Measurements from ENCODE around the gene PARVA. TPM values are rescaled to one million over a fixed set of nuclear protein-coding genes. Genes with fewer than 3 reads are reported as not detected.

The PARVA gene
- total RNA-seq, 2 donors from 2014 or later: 32.0 to 33.7 TPM

DNA sequence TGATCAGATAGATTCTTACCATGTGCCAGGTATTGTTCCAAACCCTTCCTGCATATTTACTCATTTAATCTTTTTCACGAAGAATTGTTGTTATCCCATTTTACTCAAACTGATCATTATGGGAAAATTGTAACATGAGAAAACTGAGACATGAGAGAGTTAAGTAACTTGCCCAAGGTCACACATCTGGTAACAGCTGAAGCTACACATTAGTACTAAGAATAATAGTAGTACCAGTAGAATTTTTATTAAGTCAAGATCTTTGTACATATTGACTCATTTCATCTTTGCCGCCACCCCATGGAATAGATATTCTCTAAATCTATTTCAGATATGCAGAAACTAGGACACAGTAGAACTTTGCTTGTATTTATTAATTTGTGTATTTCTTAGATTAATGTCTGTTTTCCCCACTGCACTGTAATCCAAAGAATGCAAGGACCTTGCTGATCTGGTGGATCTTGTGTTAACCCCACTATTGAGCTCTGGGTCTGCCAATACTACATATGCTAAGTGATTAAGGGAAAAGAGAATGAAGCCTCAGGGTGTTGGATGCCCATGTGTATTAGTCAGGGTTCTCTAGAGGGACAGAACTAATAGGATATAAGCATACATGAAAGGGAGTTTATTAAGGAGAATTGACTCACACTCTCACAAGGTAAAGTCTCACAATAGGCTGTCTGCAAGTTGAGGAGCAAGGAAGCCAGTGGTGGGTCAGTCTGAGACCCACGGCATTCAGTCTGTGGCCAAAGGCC is 72.8 kb downstream of the PARVA start:
- Histone ChIP-seq H3K4me3 (no peak overlapping the region), H3K9me3 (no peaks in the 10 kb centered on the region), H3K4me1 (peaks cover 20% of the 10 kb centered on the region), H3K27ac (no peak overlapping the region), H3K27me3 (no peaks in the 10 kb centered on the region), H3K36me3 (replicated peaks in 1 of 2; ENCODE audit: insufficient read depth in 1 of 2, low read depth in 2 of 2) (no peaks in the 10 kb centered on the region)
- DNase-seq: no peak
- intact Hi-C loops (cut with DNase I): no loop called here
- TF ChIP-seq POLR2A (IDR thresholded peaks at IDR 0.05): no peak
- TF ChIP-seq CTCF (IDR thresholded peaks at IDR 0.05): no peak
- ATAC-seq: no peak
- WGBS, 2 donors: 56 to 66% methylated on average over 3 of the region's 3 CpGs

DNA sequence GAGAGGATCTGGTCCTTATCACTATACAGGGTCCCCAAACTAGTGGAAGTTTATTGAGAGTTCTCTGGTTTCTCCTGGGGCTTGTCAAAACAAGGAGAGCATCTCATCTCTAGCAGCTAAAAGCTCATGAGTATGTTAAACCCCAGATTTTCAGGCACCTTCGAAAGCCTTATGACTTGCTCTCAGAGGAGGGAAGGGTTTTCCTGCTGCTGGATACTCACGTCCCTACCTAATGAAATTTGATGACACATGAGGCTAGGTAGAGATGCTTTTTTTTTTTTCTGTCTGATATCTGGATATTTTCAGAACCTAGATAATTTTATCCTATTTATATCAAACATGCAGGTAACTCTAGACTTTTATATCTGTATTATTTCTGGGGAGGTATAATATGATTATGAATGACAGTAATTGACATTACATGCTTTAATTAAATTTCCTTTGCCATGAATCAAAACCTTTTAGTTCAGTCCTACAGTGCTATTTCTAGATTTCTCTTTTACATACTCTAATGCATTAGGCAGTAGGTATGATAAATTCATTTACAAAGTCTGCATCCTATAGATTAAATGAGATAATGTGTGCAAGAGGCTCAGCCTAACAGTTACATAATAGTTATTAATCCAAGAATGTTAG is 73.9 kb downstream of the PARVA start:
- Histone ChIP-seq H3K4me1 (peaks cover 20% of the 10 kb centered on the region), H3K36me3 (replicated peaks in 1 of 2; ENCODE audit: insufficient read depth in 1 of 2, low read depth in 2 of 2) (no peaks in the 10 kb centered on the region), H3K27me3 (no peaks in the 10 kb centered on the region), H3K27ac (no peak overlapping the region), H3K4me3 (no peak overlapping the region), H3K9me3 (no peaks in the 10 kb centered on the region)
- no peak for DNase-seq
- intact Hi-C loops (cut with DNase I): no loop called here
- ATAC-seq: no peak
- TF ChIP-seq POLR2A (IDR thresholded peaks at IDR 0.05): no peak
- no peak for TF ChIP-seq CTCF (IDR thresholded peaks at IDR 0.05)
- WGBS, 2 donors: 90 to 93% methylated on average over 2 of the region's 2 CpGs

GRCh38 chr11:12453243-12453642 is 75.9 kb downstream of the PARVA start:
- DNase-seq (no peak), ATAC-seq (no peak)
- WGBS, 2 donors: 79 to 86% methylated on average over 2 of the region's 2 CpGs
- intact Hi-C loops (cut with DNase I): no loop called here
- Histone ChIP-seq H3K4me1 (peaks cover 20% of the 10 kb centered on the region), H3K4me3 (no peak overlapping the region), H3K27ac (no peak overlapping the region), H3K27me3 (no peaks in the 10 kb centered on the region), H3K9me3 (no peaks in the 10 kb centered on the region), H3K36me3 (replicated peaks in 1 of 2; ENCODE audit: insufficient read depth in 1 of 2, low read depth in 2 of 2) (no peaks in the 10 kb centered on the region)
- no peak for TF ChIP-seq POLR2A (IDR thresholded peaks at IDR 0.05)
- no peak for TF ChIP-seq CTCF (IDR thresholded peaks at IDR 0.05)

GRCh38 chr11:12454782-12455181 is 77.4 kb downstream of the PARVA start:
- DNase-seq (no peak), ATAC-seq (no peak)
- H3K9me3 ChIP-seq: no peaks in the 10 kb centered on the region
- H3K4me3 ChIP-seq: no peak overlapping the region
- H3K36me3 ChIP-seq (replicated peaks in 1 of 2; ENCODE audit: insufficient read depth in 1 of 2, low read depth in 2 of 2): no peaks in the 10 kb centered on the region
- peaks cover 14% of the 10 kb centered on the region for H3K4me1 ChIP-seq
- intact Hi-C loops (cut with DNase I): no loop called here
- H3K27ac ChIP-seq: no peak overlapping the region
- no peaks in the 10 kb centered on the region for H3K27me3 ChIP-seq
- TF ChIP-seq POLR2A (IDR thresholded peaks at IDR 0.05): no peak
- no peak for TF ChIP-seq CTCF (IDR thresholded peaks at IDR 0.05)

DNA sequence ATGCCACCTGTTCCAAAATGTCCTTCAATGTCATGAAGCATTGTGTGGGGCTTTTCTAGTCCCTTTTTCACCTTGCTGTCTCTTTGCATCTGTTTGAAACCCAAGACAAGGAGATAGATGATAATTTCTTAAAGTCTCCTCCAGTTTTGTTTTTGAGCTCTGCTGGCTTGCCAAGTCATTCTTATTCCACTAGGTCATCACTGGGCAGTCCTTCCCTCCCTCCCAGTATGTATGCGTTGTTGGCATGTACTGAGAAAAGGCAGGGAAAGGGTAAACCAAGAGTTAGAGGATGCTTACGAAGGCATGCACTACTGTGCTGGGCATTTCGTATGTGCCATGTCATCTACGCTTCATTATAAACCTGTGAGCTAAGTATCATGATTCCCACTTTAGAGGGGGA is 78.6 kb downstream of the PARVA start:
- Histone ChIP-seq H3K9me3 (no peaks in the 10 kb centered on the region), H3K27ac (no peak overlapping the region), H3K27me3 (no peaks in the 10 kb centered on the region), H3K4me1 (peaks cover 9% of the 10 kb centered on the region), H3K4me3 (no peak overlapping the region), H3K36me3 (replicated peaks in 1 of 2; ENCODE audit: insufficient read depth in 1 of 2, low read depth in 2 of 2) (no peaks in the 10 kb centered on the region)
- WGBS, 2 donors: 92 to 93% methylated on average over 4 of the region's 4 CpGs
- TF ChIP-seq POLR2A (IDR thresholded peaks at IDR 0.05): no peak
- no peak for TF ChIP-seq CTCF (IDR thresholded peaks at IDR 0.05)
- ATAC-seq: no peak
- intact Hi-C loops (cut with DNase I): no loop called here
- DNase-seq: no peak

All from body of pancreas (tissue), 4 donors.